ENCODE results near the gene MTREX. TPM values are rescaled to one million over a fixed set of nuclear protein-coding genes. Genes with fewer than 3 reads are reported as not detected.

MTREX gene
- total and polyA plus RNA-seq, 2 donors (not counting 1 experiment from before 2014, with no cell fraction given) = 7.9 to 94.0 TPM

GRCh38 chr5:55418994-55419968 lies 111.5 kb downstream of the MTREX start:
- intact Hi-C loops (cut with micrococcal nuclease) = no loop called here

More at GRCh38 chr5:55418994-55419968, 111.5 kb downstream of the MTREX start:
- no peak overlapping the region for H3K4me2 ChIP-seq (replicated peaks; ENCODE audit: low read depth, low read length, poor library complexity, severe bottlenecking)
- no peaks in the 10 kb centered on the region for H3K9me3 ChIP-seq (ENCODE audit: control extremely low read depth in 1 of 3, control insufficient read depth in 2 of 3, insufficient read depth in 1 of 3, low read length in 2 of 3)
- no peak overlapping the region for H3K4me3 ChIP-seq (ENCODE audit: control extremely low read depth in 1 of 5, extremely low read depth in 1 of 5, insufficient read depth in 1 of 5, low read depth in 2 of 5, low read length in 4 of 5)
- H2AFZ ChIP-seq (ENCODE audit: insufficient read depth, low read depth, low read length, poor library complexity, severe bottlenecking) = no peak overlapping the region
- peaks cover 9% of the 10 kb centered on the region for H3K4me1 Mint-ChIP-seq
- ChIA-PET POLR2A (no interaction called here), CTCF (interaction anchor here (1.1 kb wide), 1 partner anchor 13 kb away, joined by 3 read pairs; no protein-coding TSS in a partner anchor)
- no peaks in the 10 kb centered on the region for H4K20me1 ChIP-seq (ENCODE audit: control insufficient read depth, insufficient read depth, low read length, poor library complexity, severe bottlenecking)
- H3K9ac ChIP-seq (ENCODE audit: low read length) = no peak overlapping the region
- peaks cover 3 to 68% of the 10 kb centered on the region in 2 experiments for H3K36me3 ChIP-seq (replicated peaks in 1 of 2; ENCODE audit: control extremely low read depth in 1 of 2, control insufficient read depth in 1 of 2, extremely low read depth in 1 of 2, insufficient read depth in 2 of 2, low read length in 1 of 2)
- no peak for DNase-seq
- no peak for TF ChIP-seq EZH2 (IDR thresholded peaks at IDR 0.05; ENCODE audit: borderline replicate concordance, insufficient read depth, low read depth, low read length, poor library complexity, severe bottlenecking)
- no peak for TF ChIP-seq CTCF (IDR thresholded peaks at IDR 0.05)
- no peaks in the 10 kb centered on the region for H3K9me3 Mint-ChIP-seq (ENCODE audit: insufficient read depth)
- H3K4me3 Mint-ChIP-seq = no peak overlapping the region
- no peaks in the 10 kb centered on the region for H3K27me3 Mint-ChIP-seq
- no peak for ATAC-seq (ENCODE audit: low read depth)
- H3K79me2 ChIP-seq (ENCODE audit: control insufficient read depth, insufficient read depth, low read length) = no peaks in the 10 kb centered on the region
- no peaks in the 10 kb centered on the region for H3K4me1 ChIP-seq (ENCODE audit: control insufficient read depth in 2 of 2, insufficient read depth in 2 of 2, low read length in 2 of 2)
- no peak overlapping the region for H3K27ac Mint-ChIP-seq
- no peak overlapping the region for H3K27ac ChIP-seq (ENCODE audit: low read length in 2 of 2)
- no peaks in the 10 kb centered on the region for H3K27me3 ChIP-seq (replicated peaks in 1 of 4; ENCODE audit: control extremely low read depth in 1 of 4, control insufficient read depth in 3 of 4, insufficient read depth in 4 of 4, low read length in 3 of 4)

Data from B cell (primary cell).